ENCODE data around the gene ZNF385D.
A peak's percentile ranks its signal among the peaks of the same experiment; 100 is the strongest.
"Not testable (repeated sequence)": the region's sequence is repeated elsewhere in the genome, so short reads cannot be mapped to it uniquely, and the experiment has no call there.

ZNF385D gene

GRCh38 chr3:21508246-21508645 is 242.8 kb downstream of the ZNF385D start:
- DNase-seq, result no peak

GRCh38 chr3:21505711-21506460 is 245.1 kb downstream of the ZNF385D start:
- DNase-seq, result no peak

GRCh38 chr3:21502656-21503055 is 248.4 kb downstream of the ZNF385D start:
- DNase-seq, result no peak

GRCh38 chr3:21500834-21501233 is 250.2 kb downstream of the ZNF385D start:
- no peak for DNase-seq

- DNase-seq, result not testable (repeated sequence)
Measured at GRCh38 chr3:21490671-21491070, 260.3 kb downstream of the ZNF385D start.

GRCh38 chr3:21487520-21487919 is 263.5 kb downstream of the ZNF385D start:
- DNase-seq, result no peak

- not testable (repeated sequence) for DNase-seq
Measured at GRCh38 chr3:21486024-21486935, 264.7 kb downstream of the ZNF385D start.

GRCh38 chr3:21484828-21485144 is 266.2 kb downstream of the ZNF385D start:
- no peak for DNase-seq

GRCh38 chr3:21484057-21484827 is 266.8 kb downstream of the ZNF385D start:
- DNase-seq, result peak in 7 of 14 donors; percentile 0 to 33 (median 16)

- DNase-seq, result no peak
Measured at GRCh38 chr3:21481991-21482390, 269.0 kb downstream of the ZNF385D start.

GRCh38 chr3:21477541-21478288 is 273.3 kb downstream of the ZNF385D start:
- no peak for DNase-seq

GRCh38 chr3:21466476-21466875 is 284.5 kb downstream of the ZNF385D start:
- no peak for DNase-seq

GRCh38 chr3:21464746-21465145 is 286.3 kb downstream of the ZNF385D start:
- no peak for DNase-seq

- no peak for DNase-seq
Measured at GRCh38 chr3:21463319-21463718, 287.7 kb downstream of the ZNF385D start.

GRCh38 chr3:21462141-21462540 is 288.9 kb downstream of the ZNF385D start:
- no peak for DNase-seq

GRCh38 chr3:21457084-21457483 is 293.9 kb downstream of the ZNF385D start:
- no peak for DNase-seq

- peak in 1 of 14 donors; percentile 52 for DNase-seq
Measured at GRCh38 chr3:21449738-21450137, 301.3 kb downstream of the ZNF385D start.

- DNase-seq, result no peak
Measured at GRCh38 chr3:21447476-21448151, 303.4 kb downstream of the ZNF385D start.

GRCh38 chr3:21446945-21447475 is 304.0 kb downstream of the ZNF385D start:
- DNase-seq, result no peak

- DNase-seq, result no peak
Measured at GRCh38 chr3:21446027-21446426, 305.0 kb downstream of the ZNF385D start.

- DNase-seq, result peak in 1 of 14 donors; percentile 3
Measured at GRCh38 chr3:21441821-21442220, 309.2 kb downstream of the ZNF385D start.

Data from C1 segment of cervical spinal cord (tissue), 14 donors.